ENCODE results near the gene CFAP100.

- no peak for TF ChIP-seq ZNF274 (IDR thresholded peaks at IDR 0.05; ENCODE audit: low read depth, low read length)
- TF ChIP-seq SUZ12 (IDR thresholded peaks at IDR 0.05; ENCODE audit: extremely low read depth, insufficient read depth, insufficient read length) = no peak
- no peak for TF ChIP-seq YY1 (IDR thresholded peaks at IDR 0.05; ENCODE audit: insufficient read depth, insufficient read length)
Measured at GRCh38 chr3:126356373-126357264, 38.1 kb upstream of the CFAP100 start.
